ENCODE data around the gene HS2ST1.

DNA sequence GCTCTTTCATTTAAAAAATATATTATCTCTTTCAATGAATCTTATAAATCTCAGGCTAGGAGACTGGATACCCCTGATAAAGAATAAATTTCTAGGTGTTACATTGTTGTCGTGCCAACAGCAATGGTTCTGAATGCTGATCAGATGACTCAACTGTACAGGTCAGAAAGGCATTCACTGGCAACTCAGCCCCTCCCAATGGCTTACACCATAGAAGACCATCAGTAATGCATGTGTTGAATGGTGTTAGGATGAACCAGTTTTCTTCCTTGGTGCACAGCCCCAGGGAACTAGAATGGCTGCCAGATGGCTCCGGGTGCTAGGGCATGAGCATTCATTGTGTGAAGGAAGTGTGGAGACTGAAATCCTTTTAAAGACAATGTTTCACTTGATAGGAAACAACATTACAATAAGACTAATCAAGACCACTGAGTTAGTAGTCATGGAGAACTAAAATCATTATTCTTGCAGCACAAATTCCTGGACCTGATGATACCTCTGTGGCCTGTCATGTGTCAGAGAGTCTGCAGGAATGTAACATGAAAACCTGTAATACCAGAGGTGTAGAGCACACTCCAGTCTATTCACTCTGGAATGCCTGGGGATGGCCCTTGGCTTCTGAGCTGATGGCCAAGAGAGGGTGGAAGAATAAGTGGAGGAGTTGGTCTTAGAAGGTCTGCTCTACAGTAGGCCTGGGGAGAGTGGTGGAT is 226.6 kb downstream of the HS2ST1 start:
- TF ChIP-seq POLR2A (IDR thresholded peaks at IDR 0.05) (no peak), POLR2AphosphoS5 (IDR thresholded peaks at IDR 0.05) (no peak)
- TF ChIP-seq, protein P1, sequence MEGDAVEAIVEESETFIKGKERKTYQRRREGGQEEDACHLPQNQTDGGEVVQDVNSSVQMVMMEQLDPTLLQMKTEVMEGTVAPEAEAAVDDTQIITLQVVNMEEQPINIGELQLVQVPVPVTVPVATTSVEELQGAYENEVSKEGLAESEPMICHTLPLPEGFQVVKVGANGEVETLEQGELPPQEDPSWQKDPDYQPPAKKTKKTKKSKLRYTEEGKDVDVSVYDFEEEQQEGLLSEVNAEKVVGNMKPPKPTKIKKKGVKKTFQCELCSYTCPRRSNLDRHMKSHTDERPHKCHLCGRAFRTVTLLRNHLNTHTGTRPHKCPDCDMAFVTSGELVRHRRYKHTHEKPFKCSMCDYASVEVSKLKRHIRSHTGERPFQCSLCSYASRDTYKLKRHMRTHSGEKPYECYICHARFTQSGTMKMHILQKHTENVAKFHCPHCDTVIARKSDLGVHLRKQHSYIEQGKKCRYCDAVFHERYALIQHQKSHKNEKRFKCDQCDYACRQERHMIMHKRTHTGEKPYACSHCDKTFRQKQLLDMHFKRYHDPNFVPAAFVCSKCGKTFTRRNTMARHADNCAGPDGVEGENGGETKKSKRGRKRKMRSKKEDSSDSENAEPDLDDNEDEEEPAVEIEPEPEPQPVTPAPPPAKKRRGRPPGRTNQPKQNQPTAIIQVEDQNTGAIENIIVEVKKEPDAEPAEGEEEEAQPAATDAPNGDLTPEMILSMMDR (IDR thresholded peaks at IDR 0.05), result no peak

Data from breast epithelium (tissue), 3 donors.